H1 (cell line): ENCODE results near the gene LRRC8D. TPM values are rescaled to one million over a fixed set of nuclear protein-coding genes. Genes with fewer than 3 reads are reported as not detected.

Experiments
- CTCF ChIA-PET: fragments of 300-600 bp; sonication (Branson Sonifier 250); formaldehyde crosslinking; loops from one replicate; lab custom pipeline; 2021; ENCODE audit not compliant: partially characterized antibody; lab: Charles Lee
- POLR2A ChIA-PET: fragments of 300-600 bp; sonication (Branson Sonifier 250); formaldehyde crosslinking; loops from one replicate; lab custom pipeline; 2021; ENCODE audit warnings: inconsistent platforms; ENCODE audit not compliant: partially characterized antibody; lab: Charles Lee
- DNase-seq, 2 experiments: peaks; one replicate each; pipeline versions ENCODE4 v3.0.0 to v3.0.0-alpha.2; 2010 to 2022; ENCODE audit warnings: low spot score in 2 of 2, low read depth in 1 of 2, mixed read lengths in 1 of 2
- FAIRE-seq: peaks from 2 replicates; lab custom pipeline; 2011; peaks lifted over from hg19 to GRCh38; lab: Jason Lieb, UNC
- H2AFZ ChIP-seq: 2 replicates; pipeline ENCODE4 v1.8.1; 2012; ENCODE audit warnings: low read length, inconsistent platforms
- H2AK5ac ChIP-seq: 2 replicates; pipeline ENCODE4 v1.6.1; 2013; ENCODE audit warnings: low read depth, low read length
- H2BK120ac ChIP-seq: replicated peaks from 2 replicates; pipeline ENCODE3; 2013; ENCODE audit warnings: low read depth, low read length, inconsistent platforms
- H2BK12ac ChIP-seq: 2 replicates; pipeline ENCODE4 v1.6.1; 2013; ENCODE audit warnings: low read depth, low read length
- H2BK15ac ChIP-seq: 2 replicates; pipeline ENCODE4 v1.6.1; 2013; ENCODE audit warnings: low read length
- H2BK20ac ChIP-seq: 2 replicates; pipeline ENCODE4 v1.6.1; 2013; ENCODE audit warnings: low read length
- H2BK5ac ChIP-seq: 2 replicates; pipeline ENCODE4 v1.6.1; 2013; ENCODE audit warnings: low read depth, low read length
- H3K14ac ChIP-seq: 2 replicates; pipeline ENCODE4 v1.6.1; 2013; ENCODE audit warnings: inconsistent platforms; ENCODE audit not compliant: insufficient read length
- H3K18ac ChIP-seq: 2 replicates; pipeline ENCODE4 v1.6.1; 2013; ENCODE audit warnings: low read length; ENCODE audit errors: extremely low read depth
- H3K23ac ChIP-seq: 2 replicates; pipeline ENCODE4 v1.6.1; 2013; ENCODE audit warnings: inconsistent platforms; ENCODE audit not compliant: insufficient read length
- H3K23me2 ChIP-seq: 2 replicates; pipeline ENCODE4 v1.6.1; 2013; ENCODE audit warnings: low read depth, low read length
- H3K27ac ChIP-seq: 2 replicates; pipeline ENCODE4 v1.6.1; 2011; ENCODE audit warnings: low read depth, low read length, inconsistent platforms
- H3K27me3 ChIP-seq, 4 experiments: replicated peaks in 1 of 4; 1 replicate in 1 of 4; 2 replicates in 3 of 4; pipeline versions ENCODE4 v1.6.1 to v1.8.1; 2011 to 2013; ENCODE audit warnings: low read length in 3 of 4, mild to moderate bottlenecking in 3 of 4, inconsistent platforms in 2 of 4, mixed read lengths in 2 of 4, moderate library complexity in 1 of 4; ENCODE audit not compliant: control insufficient read depth in 3 of 4, insufficient read depth in 3 of 4; ENCODE audit errors: extremely low read depth in 1 of 4
- H3K36me3 ChIP-seq, 4 experiments: 2 replicates each; pipeline versions ENCODE4 v1.6.1 to v1.8.1; 2011 to 2013; ENCODE audit warnings: mild to moderate bottlenecking in 4 of 4, low read length in 3 of 4, moderate library complexity in 2 of 4, control low read depth in 1 of 4, inconsistent platforms in 1 of 4; ENCODE audit not compliant: insufficient read depth in 4 of 4, control insufficient read depth in 2 of 4
- H3K4ac ChIP-seq: replicated peaks from 2 replicates; pipeline ENCODE3; 2013; ENCODE audit warnings: low read length, low read depth, mixed read lengths, inconsistent platforms; ENCODE audit not compliant: insufficient read length
- H3K4me1 ChIP-seq, 4 experiments: replicated peaks in 1 of 4; 1 replicate in 1 of 4; 2 replicates in 3 of 4; pipeline versions ENCODE4 v1.6.1 to v1.8.1; 2011 to 2013; ENCODE audit warnings: low read length in 3 of 4, inconsistent platforms in 2 of 4, mixed read lengths in 1 of 4; ENCODE audit not compliant: insufficient read depth in 4 of 4, control insufficient read depth in 3 of 4
- H3K4me2 ChIP-seq, 2 experiments: 2 replicates each; pipeline versions ENCODE4 v1.6.1 to v1.8.1; 2011 to 2013; ENCODE audit warnings: low read depth in 2 of 2, low read length in 2 of 2, control low read depth in 1 of 2, inconsistent platforms in 1 of 2, mild to moderate bottlenecking in 1 of 2; ENCODE audit not compliant: insufficient read depth in 1 of 2
- H3K4me3 ChIP-seq, 4 experiments: fragments of 200-600, 300-600 bp in 1 of 4; sonication (generic), shearing (Covaris generic), sonication (Bioruptor Twin) in 1 of 4; 2 replicates each; pipeline versions ENCODE4 v1.5.1 to v1.8.1; 2011 to 2016; ENCODE audit warnings: low read length in 4 of 4, low read depth in 3 of 4, control low read depth in 2 of 4, inconsistent platforms in 2 of 4, mild to moderate bottlenecking in 2 of 4, mixed read lengths in 1 of 4, moderate library complexity in 1 of 4; ENCODE audit not compliant: insufficient read depth in 2 of 4; ENCODE audit errors: extremely low read depth in 1 of 4
- H3K56ac ChIP-seq: replicated peaks from 2 replicates; pipeline ENCODE3; 2013; ENCODE audit warnings: low read depth, mild to moderate bottlenecking, mixed read lengths, low read length, inconsistent platforms; ENCODE audit not compliant: insufficient read length
- H3K79me1 ChIP-seq: 2 replicates; pipeline ENCODE4 v1.6.1; 2013; ENCODE audit warnings: low read depth, low read length, control low read depth
- H3K79me2 ChIP-seq, 2 experiments: 2 replicates each; pipeline versions ENCODE4 v1.6.1 to v1.8.1; 2012 to 2013; ENCODE audit warnings: low read length in 2 of 2, mild to moderate bottlenecking in 2 of 2, inconsistent platforms in 1 of 2; ENCODE audit not compliant: insufficient read depth in 2 of 2, control insufficient read depth in 1 of 2
- H3K9ac ChIP-seq, 4 experiments: replicated peaks in 1 of 4; 1 replicate in 1 of 4; 2 replicates in 3 of 4; pipeline versions ENCODE4 v1.6.1 to v1.8.1; 2011 to 2013; ENCODE audit warnings: low read depth in 3 of 4, low read length in 3 of 4, control low read depth in 2 of 4, mild to moderate bottlenecking in 2 of 4, moderate library complexity in 2 of 4, inconsistent platforms in 1 of 4; ENCODE audit errors: extremely low read depth in 1 of 4
- H3K9me3 ChIP-seq, 2 experiments: 2 replicates each; pipeline versions ENCODE4 v1.6.1 to v1.8.1; 2012 to 2013; ENCODE audit warnings: mild to moderate bottlenecking in 2 of 2, moderate library complexity in 2 of 2, control low read depth in 1 of 2, inconsistent platforms in 1 of 2, low read depth in 1 of 2, low read length in 1 of 2, mixed read lengths in 1 of 2; ENCODE audit not compliant: insufficient read depth in 2 of 2
- H4K20me1 ChIP-seq, 2 experiments: replicated peaks in 1 of 2; 2 replicates each; pipeline versions ENCODE3 to v1.8.1; 2011 to 2013; ENCODE audit warnings: inconsistent platforms in 2 of 2, low read length in 2 of 2, mild to moderate bottlenecking in 1 of 2; ENCODE audit not compliant: insufficient read depth in 2 of 2, control insufficient read depth in 1 of 2
- H4K5ac ChIP-seq: 2 replicates; pipeline ENCODE4 v1.6.1; 2013; ENCODE audit warnings: low read length, low read depth, mixed read lengths, inconsistent platforms; ENCODE audit not compliant: insufficient read length
- H4K8ac ChIP-seq: 2 replicates; pipeline ENCODE4 v1.8.0; 2013; ENCODE audit warnings: mild to moderate bottlenecking, moderate library complexity, low read length, inconsistent platforms; ENCODE audit not compliant: insufficient read depth; ENCODE audit errors: extremely low read depth
- H4K91ac ChIP-seq: replicated peaks from 2 replicates; pipeline ENCODE3; 2013; ENCODE audit warnings: low read length, mixed read lengths, inconsistent platforms; ENCODE audit not compliant: insufficient read length
- ASH2L ChIP-seq: fragments of 200-600, 300-600 bp; sonication (generic); IDR thresholded peaks from one replicate; pipeline ENCODE4 v1.7.1; 2017; ENCODE audit warnings: low read length
- CBX8 ChIP-seq: fragments of 300-800, 300-1000 bp; sonication (generic); IDR thresholded peaks from 2 replicates; pipeline ENCODE4 v1.7.1; 2016; ENCODE audit warnings: low read depth, low read length, borderline replicate concordance
- E2F6 ChIP-seq: IDR thresholded peaks from 2 replicates; pipeline ENCODE4 v1.6.1; 2012; ENCODE audit warnings: inconsistent platforms
- EZH2 ChIP-seq: fragments of 200-600 bp; sonication (generic); IDR thresholded peaks from 2 replicates; pipeline ENCODE4 v1.7.1; 2012; ENCODE audit warnings: low read depth, mild to moderate bottlenecking, moderate library complexity, low read length, inconsistent platforms; ENCODE audit not compliant: severe bottlenecking
- KDM1A ChIP-seq: fragments of 200-600, 300-600 bp; sonication (generic); IDR thresholded peaks from 2 replicates; pipeline ENCODE4 v1.7.1; 2016; ENCODE audit warnings: mild to moderate bottlenecking, low read length, borderline replicate concordance
- KDM5A ChIP-seq: fragments of 200-600 bp; IDR thresholded peaks from 2 replicates; pipeline ENCODE4 v1.7.1; 2012; ENCODE audit warnings: mild to moderate bottlenecking, low read length, inconsistent platforms, mixed read lengths
- NANOG ChIP-seq: IDR thresholded peaks from 2 replicates; pipeline ENCODE4 v1.6.1; 2011; ENCODE audit warnings: low read length, low read depth, mild to moderate bottlenecking, inconsistent platforms; ENCODE audit not compliant: insufficient read depth, poor library complexity, severe bottlenecking
- POLR2AphosphoS5 ChIP-seq: IDR thresholded peaks from 2 replicates; pipeline ENCODE4 v1.6.1; 2011; ENCODE audit warnings: low read depth, low read length
- SIRT6 ChIP-seq: IDR thresholded peaks from one replicate; pipeline ENCODE4 v1.7.1; 2012; ENCODE audit warnings: low read length, inconsistent platforms
- SIX5 ChIP-seq: IDR thresholded peaks from 2 replicates; pipeline ENCODE4 v1.6.1; 2011; ENCODE audit warnings: mild to moderate bottlenecking, low read depth, low read length
- SP1 ChIP-seq: IDR thresholded peaks from 2 replicates; pipeline ENCODE4 v1.6.1; 2011; ENCODE audit warnings: low read depth, low read length
- SP4 ChIP-seq: IDR thresholded peaks from 2 replicates; pipeline ENCODE4 v1.6.1; 2012; ENCODE audit warnings: low read length, inconsistent platforms
- USF2 ChIP-seq: IDR thresholded peaks from 2 replicates; pipeline ENCODE4 v1.6.1; 2011; ENCODE audit warnings: low read length, improper control_type of control experiment
- WGBS, 2 experiments: shearing (Covaris generic) in 1 of 2; methylation state at CpG; one replicate each; pipeline versions ENCODE4 v1.1.6 to v1.1.7; 2013 to 2015; ENCODE audit warnings: low lambda C conversion rate in 2 of 2, mixed read lengths in 2 of 2, inconsistent platforms in 1 of 2, low coverage in 1 of 2, missing lambda C conversion rate in 1 of 2; ENCODE audit not compliant: insufficient replicate concordance in 2 of 2, insufficient coverage in 1 of 2, insufficient read length in 1 of 2; ENCODE audit errors: extremely low coverage in 1 of 2, missing lambda C conversion rate in 1 of 2; 5-methylcytosine and 5-hydroxymethylcytosine counted together
- polyA plus RNA-seq, 7 experiments: library from polyadenylated mRNA; depleted of rRNA in 3 of 7; stranded (reverse) in 5 of 7; unstranded in 2 of 7; fragments of >200 nt in 5 of 7; fragments of 200-250 nt in 2 of 7; gene quantifications; 1 replicate in 5 of 7; 2 replicates in 1 of 7; 4 replicates in 1 of 7; pipeline versions ENCODE4 v1.2.1 to v1.2.3, GENCODE V29; 2011 to 2013; ENCODE audit warnings: missing spikeins in 2 of 7, mixed read lengths in 2 of 7
- total RNA-seq: library from RNA; stranded (reverse); fragmentation: NEBNext Ultra II Directional; extraction: Animal tissue kit (Norgen Biotek cat#: 25700); gene quantifications from 2 replicates; pipeline ENCODE4 v1.2.1, GENCODE V29; 2021

Gene LRRC8D
- total and polyA plus RNA-seq, 2 of the 8 experiments (the other 6 are each of a cell fraction or from before 2014, with no cell fraction given) = 42.0 to 58.5 TPM

DNA sequence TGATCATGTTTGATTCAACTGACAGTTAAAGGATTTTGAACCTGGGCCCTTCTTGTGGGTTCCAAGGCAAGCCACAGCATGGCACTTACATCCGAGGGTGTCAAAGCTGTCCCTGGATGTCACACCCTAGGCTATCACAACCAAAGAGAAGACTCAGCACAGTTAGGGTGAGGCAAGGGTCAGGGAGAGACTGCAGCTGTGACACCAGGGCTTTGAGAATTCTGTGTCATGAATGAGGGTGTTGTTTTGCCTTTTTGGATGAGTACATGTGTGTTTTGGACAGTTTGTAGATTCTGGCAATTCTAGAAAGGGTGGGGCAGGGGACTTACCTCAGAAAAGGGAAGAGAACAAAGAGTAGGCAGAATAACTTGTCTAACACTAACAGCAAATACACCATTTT, 136.3 kb downstream of the LRRC8D start:
- no peak overlapping the region for H2AK5ac ChIP-seq
- no peak overlapping the region; the same call in 1 of the 2 replicates for H2BK20ac ChIP-seq
- no peak overlapping the region for H4K8ac ChIP-seq
- H2BK15ac ChIP-seq = no peak overlapping the region
- H2BK12ac ChIP-seq = no peak overlapping the region
- DNase-seq = no peak
- H3K4me3 ChIP-seq = no peak overlapping the region
- no peak overlapping the region for H3K23ac ChIP-seq
- no peaks in the 10 kb centered on the region for H3K23me2 ChIP-seq
- H3K9me3 ChIP-seq = peaks cover 0 to 3% of the 10 kb centered on the region in 2 experiments; a peak in 2 of 4 replicates
- H3K4ac ChIP-seq = no peak overlapping the region
- H3K79me2 ChIP-seq = no peaks in the 10 kb centered on the region
- no peak overlapping the region for H2AFZ ChIP-seq
- ChIA-PET POLR2A (interaction anchor here (1.0 to 1.1 kb wide), 2 partner anchors 23 to 136 kb away, joined by 3 read pairs; partner anchors contain the start of gene LRRC8D), CTCF (interaction anchor here (1.1 kb wide), 1 partner anchor 9 kb away, joined by 3 read pairs; no protein-coding TSS in a partner anchor)
- 87% methylated on average over 1 of the region's 1 CpG; no CpG with 5 or more reads in 1 of the 2 experiments for WGBS, 2 experiments
- H4K5ac ChIP-seq = no peak overlapping the region
- no peak overlapping the region for H3K4me2 ChIP-seq
- H3K14ac ChIP-seq = no peak overlapping the region
- no peak overlapping the region for H3K9ac ChIP-seq
- no peaks in the 10 kb centered on the region for H3K79me1 ChIP-seq
- peaks cover 0 to 6% (median 3%) of the 10 kb centered on the region in 4 experiments; a peak in 5 of 7 replicates for H3K4me1 ChIP-seq
- H3K27ac ChIP-seq = no peak overlapping the region
- H2BK5ac ChIP-seq = no peak overlapping the region
- H3K36me3 ChIP-seq = no peaks in the 10 kb centered on the region
- no peak overlapping the region for H3K18ac ChIP-seq
- H4K20me1 ChIP-seq = no peaks in the 10 kb centered on the region
- no peak overlapping the region for H2BK120ac ChIP-seq
- no peaks in the 10 kb centered on the region for H3K27me3 ChIP-seq
- H4K91ac ChIP-seq = no peak overlapping the region
- no peak for FAIRE-seq
- H3K56ac ChIP-seq = no peak overlapping the region
- TF ChIP-seq EZH2 = no peak
- no peak for TF ChIP-seq SP1
- no peak for TF ChIP-seq KDM5A
- TF ChIP-seq KDM1A = no peak
- no peak for TF ChIP-seq E2F6
- TF ChIP-seq SIRT6 = no peak
- no peak for TF ChIP-seq SIX5
- TF ChIP-seq ASH2L = no peak
- TF ChIP-seq POLR2AphosphoS5 = no peak
- no peak for TF ChIP-seq USF2
- no peak for TF ChIP-seq NANOG
- TF ChIP-seq SP4 = no peak
- TF ChIP-seq CBX8 = no peak
